RWPE2 (cell line): ENCODE data around the gene SMAD6.

Experiments used
- ATAC-seq: fragments of 200-7000 bp; cut with Tn5 transposase; 3 replicates; pipeline ENCODE4 v1.9.1; 2021; ENCODE audit warnings: low read depth
- DNase-seq: peaks from one replicate; pipeline ENCODE4 v3.0.0-alpha.2; 2020; ENCODE audit warnings: low spot score
- H3K27ac ChIP-seq: fragments of 450-650 bp; 2 replicates; pipeline ENCODE4 v1.5.1; 2017; ENCODE audit warnings: mild to moderate bottlenecking; ENCODE audit not compliant: poor library complexity, severe bottlenecking
- H3K27me3 ChIP-seq: fragments of 250-450 bp; sonication (Bioruptor Pico); 2 replicates; pipeline ENCODE4 v1.5.1; 2021; ENCODE audit warnings: mild to moderate bottlenecking, moderate library complexity; ENCODE audit not compliant: insufficient read depth, poor library complexity, severe bottlenecking
- H3K36me3 ChIP-seq: fragments of 250-450 bp; sonication (Bioruptor Pico); 2 replicates; pipeline ENCODE4 v1.5.1; 2020; ENCODE audit warnings: low read depth, mild to moderate bottlenecking, moderate library complexity
- H3K4me1 ChIP-seq: fragments of 250-450 bp; sonication (Bioruptor Pico); 2 replicates; pipeline ENCODE4 v1.5.1; 2021; ENCODE audit warnings: mild to moderate bottlenecking, moderate library complexity; ENCODE audit not compliant: insufficient read depth, poor library complexity, severe bottlenecking
- H3K4me3 ChIP-seq: fragments of 250-450 bp; sonication (Bioruptor Pico); 2 replicates; pipeline ENCODE4 v1.5.1; 2021; ENCODE audit warnings: mild to moderate bottlenecking, moderate library complexity; ENCODE audit not compliant: severe bottlenecking
- H3K9me3 ChIP-seq: fragments of 250-450 bp; sonication (Bioruptor Pico); 2 replicates; pipeline ENCODE4 v1.5.1; 2021; ENCODE audit warnings: mild to moderate bottlenecking, moderate library complexity; ENCODE audit not compliant: severe bottlenecking
- TF ChIP-seq, protein P1 (sequence below): fragments of 450-650 bp; IDR thresholded peaks from one replicate; pipeline ENCODE4 v1.5.1; 2017; ENCODE audit warnings: mild to moderate bottlenecking, moderate library complexity; ENCODE audit not compliant: poor library complexity, severe bottlenecking

SMAD6 gene

DNA sequence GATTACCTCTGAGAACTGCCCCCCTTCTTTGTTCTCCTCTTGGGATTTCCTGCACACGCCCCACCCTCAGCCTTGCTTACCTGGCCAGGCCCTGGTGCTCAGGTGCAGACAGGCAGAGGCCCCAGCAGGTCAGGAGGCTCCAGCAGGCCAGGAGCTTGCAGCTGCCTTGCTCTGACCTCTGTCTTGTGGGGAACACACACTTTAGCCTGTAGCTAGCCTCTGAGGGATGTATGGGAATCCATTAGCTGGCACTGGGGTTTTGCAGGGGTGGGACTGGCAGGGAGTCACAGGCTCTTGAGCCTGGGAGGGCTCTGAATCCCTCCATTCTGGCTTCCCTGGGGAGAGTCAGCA is 2.7 kb downstream of the SMAD6 start:
- H3K9me3 ChIP-seq, result no peaks in the 10 kb centered on the region
- no peak overlapping the region for H3K4me3 ChIP-seq
- TF ChIP-seq, protein P1, sequence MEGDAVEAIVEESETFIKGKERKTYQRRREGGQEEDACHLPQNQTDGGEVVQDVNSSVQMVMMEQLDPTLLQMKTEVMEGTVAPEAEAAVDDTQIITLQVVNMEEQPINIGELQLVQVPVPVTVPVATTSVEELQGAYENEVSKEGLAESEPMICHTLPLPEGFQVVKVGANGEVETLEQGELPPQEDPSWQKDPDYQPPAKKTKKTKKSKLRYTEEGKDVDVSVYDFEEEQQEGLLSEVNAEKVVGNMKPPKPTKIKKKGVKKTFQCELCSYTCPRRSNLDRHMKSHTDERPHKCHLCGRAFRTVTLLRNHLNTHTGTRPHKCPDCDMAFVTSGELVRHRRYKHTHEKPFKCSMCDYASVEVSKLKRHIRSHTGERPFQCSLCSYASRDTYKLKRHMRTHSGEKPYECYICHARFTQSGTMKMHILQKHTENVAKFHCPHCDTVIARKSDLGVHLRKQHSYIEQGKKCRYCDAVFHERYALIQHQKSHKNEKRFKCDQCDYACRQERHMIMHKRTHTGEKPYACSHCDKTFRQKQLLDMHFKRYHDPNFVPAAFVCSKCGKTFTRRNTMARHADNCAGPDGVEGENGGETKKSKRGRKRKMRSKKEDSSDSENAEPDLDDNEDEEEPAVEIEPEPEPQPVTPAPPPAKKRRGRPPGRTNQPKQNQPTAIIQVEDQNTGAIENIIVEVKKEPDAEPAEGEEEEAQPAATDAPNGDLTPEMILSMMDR, result no peak
- no peaks in the 10 kb centered on the region for H3K36me3 ChIP-seq
- no peak overlapping the region for H3K27ac ChIP-seq
- H3K4me1 ChIP-seq, result no peaks in the 10 kb centered on the region
- no peak for ATAC-seq
- no peak for DNase-seq
- H3K27me3 ChIP-seq, result peaks cover 15% of the 10 kb centered on the region

DNA sequence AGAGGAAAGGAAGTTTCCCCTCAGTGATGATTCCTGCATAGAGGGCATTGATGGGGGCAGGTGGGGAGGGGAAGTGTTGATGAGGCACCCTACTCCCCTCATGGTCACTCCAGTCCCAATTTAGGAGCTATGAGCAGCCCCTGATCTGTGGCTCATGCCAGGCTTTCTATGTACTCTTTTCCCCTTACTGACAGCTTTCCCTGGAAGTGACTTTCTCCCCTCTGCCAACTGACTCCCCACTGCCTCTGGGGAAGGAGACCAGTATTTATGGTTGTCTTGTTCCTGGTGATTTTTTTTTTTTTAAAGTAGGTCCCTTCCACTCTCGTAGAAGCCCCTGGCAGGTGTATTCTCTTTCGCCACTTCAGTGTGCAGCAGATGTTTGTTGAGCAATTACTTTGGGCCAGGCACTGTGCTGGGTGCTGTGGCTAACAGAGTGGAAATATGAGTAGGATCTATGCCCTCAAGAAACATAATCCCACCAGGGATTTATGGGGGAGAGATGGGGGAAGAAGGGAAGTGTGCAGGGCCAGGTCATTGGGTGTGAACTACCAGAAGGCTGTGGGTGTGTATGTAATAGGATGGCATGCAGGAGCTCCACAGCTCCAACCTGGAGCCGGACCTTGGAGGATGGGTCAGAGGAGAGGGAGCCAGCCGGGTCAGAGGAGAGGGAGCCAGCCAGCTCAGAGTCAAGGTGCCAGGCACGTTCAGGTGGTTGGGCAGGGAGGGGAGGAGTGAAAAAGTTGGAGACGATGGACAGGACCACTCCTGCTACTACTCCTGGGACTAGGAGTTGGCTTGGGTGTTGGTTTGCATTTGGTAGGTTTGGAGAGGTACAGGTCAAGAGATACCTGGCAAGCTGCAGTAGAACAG is 3.5 kb downstream of the SMAD6 start:
- no peaks in the 10 kb centered on the region for H3K9me3 ChIP-seq
- H3K27ac ChIP-seq, result no peak overlapping the region
- ATAC-seq (no peak), DNase-seq (no peak)
- H3K27me3 ChIP-seq, result peaks cover 15% of the 10 kb centered on the region
- TF ChIP-seq, protein P1, result no peak
- no peaks in the 10 kb centered on the region for H3K4me1 ChIP-seq
- no peaks in the 10 kb centered on the region for H3K36me3 ChIP-seq
- no peak overlapping the region for H3K4me3 ChIP-seq

DNA sequence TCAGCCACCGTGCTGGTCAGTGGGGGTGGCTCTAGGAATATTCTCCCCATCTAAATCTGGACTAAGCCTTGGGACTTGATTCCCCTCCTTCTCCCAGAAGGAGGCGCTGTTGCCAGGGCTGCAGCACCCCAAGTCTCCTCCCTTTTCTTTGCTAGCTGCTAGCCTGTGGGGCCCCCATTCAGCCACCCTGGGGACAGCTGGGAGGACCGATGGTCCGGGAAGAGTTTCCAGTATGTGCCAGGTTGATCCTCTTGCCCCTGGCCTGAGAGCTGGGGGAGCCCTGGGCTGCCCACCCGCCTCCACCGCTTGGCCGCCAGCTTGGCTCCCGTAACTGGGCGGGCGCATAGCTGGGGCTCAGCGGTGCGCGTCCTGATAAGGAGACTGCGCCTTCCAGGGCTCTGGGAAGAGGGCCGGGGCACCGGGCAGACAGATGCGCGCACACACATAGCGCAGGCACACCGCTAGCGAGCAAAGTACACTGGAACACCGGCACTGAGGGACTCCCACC is 4.2 kb downstream of the SMAD6 start:
- Histone ChIP-seq H3K27me3 (peaks cover 15% of the 10 kb centered on the region), H3K36me3 (no peaks in the 10 kb centered on the region), H3K27ac (no peak overlapping the region), H3K4me1 (no peaks in the 10 kb centered on the region), H3K9me3 (no peaks in the 10 kb centered on the region), H3K4me3 (no peak overlapping the region)
- TF ChIP-seq, protein P1, result no peak
- ATAC-seq (no peak), DNase-seq (no peak)

DNA sequence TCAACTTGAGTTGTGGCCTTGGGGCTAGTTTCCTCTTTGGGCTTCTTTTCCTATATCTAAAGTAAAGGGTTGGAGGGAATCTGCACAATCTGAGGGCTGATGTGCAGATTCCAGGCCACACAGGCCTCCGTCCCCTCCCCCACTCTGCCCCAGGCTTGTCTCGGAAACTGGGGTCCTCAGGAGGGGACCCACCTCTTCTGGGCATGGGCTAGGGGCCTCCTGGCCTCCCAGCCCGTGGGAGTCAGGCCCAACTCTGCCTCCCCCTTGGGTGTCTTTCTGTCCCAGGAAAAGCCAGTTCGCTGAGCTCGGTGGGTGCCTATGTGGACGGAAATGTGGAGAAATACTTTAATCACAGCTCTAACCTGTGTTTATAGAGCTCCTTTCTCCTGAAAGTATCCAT is 4.8 kb downstream of the SMAD6 start:
- Histone ChIP-seq H3K27me3 (peaks cover 15% of the 10 kb centered on the region), H3K4me1 (no peaks in the 10 kb centered on the region), H3K9me3 (no peaks in the 10 kb centered on the region), H3K27ac (no peak overlapping the region), H3K36me3 (no peaks in the 10 kb centered on the region), H3K4me3 (no peak overlapping the region)
- DNase-seq (no peak), ATAC-seq (no peak)
- TF ChIP-seq, protein P1, result no peak
